ENCODE results near the gene SIAH3. TPM values are rescaled to one million over a fixed set of nuclear protein-coding genes. Genes with fewer than 3 reads are reported as not detected.

SIAH3 gene
- total RNA-seq, 4 donors from 2014 or later, result under 0.01 to 4.6 (median 0.09) TPM

- intact Hi-C loops (cut with DNase I; ENCODE audit: low total_unique reads), result no loop called here
- Histone ChIP-seq H3K36me3 (no peaks in the 10 kb centered on the region), H3K4me3 (no peak overlapping the region), H3K4me1 (no peaks in the 10 kb centered on the region), H3K9me3 (no peaks in the 10 kb centered on the region), H3K27ac (no peak overlapping the region), H3K27me3 (no peaks in the 10 kb centered on the region)
- no peak for DNase-seq
- TF ChIP-seq CTCF (IDR thresholded peaks at IDR 0.05), result no peak
- TF ChIP-seq POLR2A (IDR thresholded peaks at IDR 0.05), result no peak
Measured at GRCh38 chr13:45728759-45729158, 122.8 kb downstream of the SIAH3 start.

Small RNAs within 50 kb of the gene (small RNA-seq; reads per million reads assigned to genes)
- not detected for gene RF00017

Other genes starting within 250 kb of the SIAH3 start
- gene ERICH6B, start 236.0 kb downstream of the SIAH3 start, total RNA-seq, result not detected
- gene CBY2, start 149.4 kb downstream of the SIAH3 start, total RNA-seq, result not detected
- 10 to 100 TPM; 16.5 to 73.0 (median 37.1) TPM for gene ZC3H13, start 201.0 kb upstream of the SIAH3 start, total RNA-seq